PC-9 (cell line): ENCODE results near the gene SLC8A3.

Source experiments
- EZH2 ChIP-seq: fragments of 200-600 bp; sonication (generic); IDR thresholded peaks from 2 replicates; pipeline ENCODE4 v1.8.0; 2017; ENCODE audit warnings: antibody characterized with exemption, low read depth
- TF ChIP-seq, protein P1 (sequence below): fragments of 200-600 bp; sonication (generic); conservative IDR thresholded peaks from 2 replicates; pipeline ENCODE4 v1.6.1; 2017; ENCODE audit warnings: mixed run types, antibody characterized with exemption, mild to moderate bottlenecking, moderate library complexity

DNA sequence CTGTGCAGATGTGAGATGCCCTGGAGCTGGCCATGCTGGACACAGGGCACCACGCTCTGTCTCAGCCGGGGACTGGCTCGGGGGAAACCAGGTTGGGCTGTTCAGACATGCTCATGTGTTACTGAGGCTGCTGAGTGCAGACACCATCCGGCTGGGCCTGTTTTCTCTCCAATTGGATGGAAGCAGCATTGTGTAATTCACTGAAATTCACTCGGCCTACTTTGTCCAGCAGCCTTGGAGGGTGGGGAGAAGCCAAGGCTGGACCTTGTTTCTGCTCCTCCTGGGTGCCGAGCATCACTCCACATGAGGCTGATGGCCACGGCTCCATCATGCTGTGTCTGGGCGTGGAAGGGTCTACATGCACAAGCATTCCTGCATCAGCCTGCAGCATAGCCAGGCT lies 178.8 kb downstream of the SLC8A3 start:
- TF ChIP-seq EZH2, result no peak
- TF ChIP-seq, protein P1, sequence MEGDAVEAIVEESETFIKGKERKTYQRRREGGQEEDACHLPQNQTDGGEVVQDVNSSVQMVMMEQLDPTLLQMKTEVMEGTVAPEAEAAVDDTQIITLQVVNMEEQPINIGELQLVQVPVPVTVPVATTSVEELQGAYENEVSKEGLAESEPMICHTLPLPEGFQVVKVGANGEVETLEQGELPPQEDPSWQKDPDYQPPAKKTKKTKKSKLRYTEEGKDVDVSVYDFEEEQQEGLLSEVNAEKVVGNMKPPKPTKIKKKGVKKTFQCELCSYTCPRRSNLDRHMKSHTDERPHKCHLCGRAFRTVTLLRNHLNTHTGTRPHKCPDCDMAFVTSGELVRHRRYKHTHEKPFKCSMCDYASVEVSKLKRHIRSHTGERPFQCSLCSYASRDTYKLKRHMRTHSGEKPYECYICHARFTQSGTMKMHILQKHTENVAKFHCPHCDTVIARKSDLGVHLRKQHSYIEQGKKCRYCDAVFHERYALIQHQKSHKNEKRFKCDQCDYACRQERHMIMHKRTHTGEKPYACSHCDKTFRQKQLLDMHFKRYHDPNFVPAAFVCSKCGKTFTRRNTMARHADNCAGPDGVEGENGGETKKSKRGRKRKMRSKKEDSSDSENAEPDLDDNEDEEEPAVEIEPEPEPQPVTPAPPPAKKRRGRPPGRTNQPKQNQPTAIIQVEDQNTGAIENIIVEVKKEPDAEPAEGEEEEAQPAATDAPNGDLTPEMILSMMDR, result no peak
